Epithelial cell of prostate (primary cell): ENCODE data around the gene NOC2L.
"Not testable (repeated sequence)": the region's sequence is repeated elsewhere in the genome, so short reads cannot be mapped to it uniquely, and the experiment has no call there.

ENCODE experiments used
- DNase-seq: peaks from one replicate; pipeline ENCODE4 v3.0.0-alpha.2; 2011; ENCODE audit warnings: low read depth, low spot score
- H3K27ac ChIP-seq: fragments of 450-650 bp; 2 replicates; pipeline ENCODE4 v1.5.1; 2017; ENCODE audit warnings: mild to moderate bottlenecking

The NOC2L gene

GRCh38 chr1:946811-947210 is 12.2 kb downstream of the NOC2L start:
- H3K27ac ChIP-seq, DNase-seq: not testable (repeated sequence)

GRCh38 chr1:945688-946556 is 13.1 kb downstream of the NOC2L start:
- DNase-seq: no peak
- no peak overlapping the region for H3K27ac ChIP-seq

- DNase-seq: no peak
- H3K27ac ChIP-seq: no peak overlapping the region
These were observed 14.4 kb downstream of the NOC2L start for GRCh38 chr1:944341-945325.

- no peak for DNase-seq
- H3K27ac ChIP-seq: no peak overlapping the region
These were observed 15.3 kb downstream of the NOC2L start for GRCh38 chr1:943545-944340.

- H3K27ac ChIP-seq: no peak overlapping the region
- no peak for DNase-seq
These were observed 16.1 kb downstream of the NOC2L start for GRCh38 chr1:942864-943533.

GRCh38 chr1:942411-942821 is 16.6 kb downstream of the NOC2L start:
- no peak overlapping the region for H3K27ac ChIP-seq
- no peak for DNase-seq

- H3K27ac ChIP-seq: no peak overlapping the region
- DNase-seq: no peak
These were observed 17.3 kb downstream of the NOC2L start for GRCh38 chr1:941588-942383.

GRCh38 chr1:941015-941587 is 18.0 kb downstream of the NOC2L start:
- DNase-seq: no peak
- no peak overlapping the region for H3K27ac ChIP-seq

- no peak for DNase-seq
- H3K27ac ChIP-seq: no peak overlapping the region
These were observed 18.7 kb downstream of the NOC2L start for GRCh38 chr1:940107-941014.

GRCh38 chr1:939511-940106 is 19.4 kb downstream of the NOC2L start:
- DNase-seq: no peak
- no peak overlapping the region for H3K27ac ChIP-seq

- DNase-seq: no peak
- no peak overlapping the region for H3K27ac ChIP-seq
These were observed 20.2 kb downstream of the NOC2L start for GRCh38 chr1:938711-939489.

GRCh38 chr1:938088-938683 is 20.9 kb downstream of the NOC2L start:
- no peak for DNase-seq
- H3K27ac ChIP-seq: no peak overlapping the region

GRCh38 chr1:937521-937920 is 21.5 kb downstream of the NOC2L start:
- DNase-seq: no peak

GRCh38 chr1:936348-937264 is 22.4 kb downstream of the NOC2L start:
- DNase-seq: no peak
- H3K27ac ChIP-seq: no peak overlapping the region

More at GRCh38 chr1:937521-937920, 21.5 kb downstream of the NOC2L start:
- no peak overlapping the region for H3K27ac ChIP-seq

GRCh38 chr1:935751-936231 is 23.3 kb downstream of the NOC2L start:
- DNase-seq: no peak

More at GRCh38 chr1:935751-936231, 23.3 kb downstream of the NOC2L start:
- no peak overlapping the region for H3K27ac ChIP-seq
